ENCODE results near the gene CADM1.

Gene CADM1

DNA sequence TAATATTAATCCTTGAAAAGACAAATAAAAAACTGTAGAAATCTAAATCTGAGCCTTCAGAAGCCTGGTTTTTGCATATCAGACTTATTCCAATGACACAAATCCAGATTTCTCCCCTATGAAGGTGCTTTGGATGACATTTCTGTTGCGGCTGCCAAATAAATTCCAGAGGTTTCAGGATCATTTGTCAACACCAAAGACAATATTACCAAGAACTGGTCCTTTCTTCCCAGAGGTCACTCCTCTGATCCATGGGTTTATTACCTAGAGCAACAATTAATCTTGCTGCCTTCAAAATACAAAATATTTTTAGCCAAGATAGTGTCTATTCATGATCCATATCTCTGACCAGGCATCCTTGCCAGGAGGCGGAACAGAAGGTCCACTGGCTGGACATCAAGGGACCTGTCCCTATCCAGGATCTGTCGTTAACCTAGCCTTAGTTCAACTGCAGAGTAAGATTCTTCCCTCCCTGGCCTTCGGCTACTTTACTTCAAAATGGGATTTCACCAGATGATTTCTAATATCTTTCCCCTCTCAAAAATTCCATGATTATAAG lies 4.9 kb downstream of the CADM1 start:
- H3K4me3 ChIP-seq (ENCODE audit: low read depth, low read length): no peak overlapping the region
- DNase-seq (ENCODE audit: low read depth): no peak
- TF ChIP-seq, protein P1, sequence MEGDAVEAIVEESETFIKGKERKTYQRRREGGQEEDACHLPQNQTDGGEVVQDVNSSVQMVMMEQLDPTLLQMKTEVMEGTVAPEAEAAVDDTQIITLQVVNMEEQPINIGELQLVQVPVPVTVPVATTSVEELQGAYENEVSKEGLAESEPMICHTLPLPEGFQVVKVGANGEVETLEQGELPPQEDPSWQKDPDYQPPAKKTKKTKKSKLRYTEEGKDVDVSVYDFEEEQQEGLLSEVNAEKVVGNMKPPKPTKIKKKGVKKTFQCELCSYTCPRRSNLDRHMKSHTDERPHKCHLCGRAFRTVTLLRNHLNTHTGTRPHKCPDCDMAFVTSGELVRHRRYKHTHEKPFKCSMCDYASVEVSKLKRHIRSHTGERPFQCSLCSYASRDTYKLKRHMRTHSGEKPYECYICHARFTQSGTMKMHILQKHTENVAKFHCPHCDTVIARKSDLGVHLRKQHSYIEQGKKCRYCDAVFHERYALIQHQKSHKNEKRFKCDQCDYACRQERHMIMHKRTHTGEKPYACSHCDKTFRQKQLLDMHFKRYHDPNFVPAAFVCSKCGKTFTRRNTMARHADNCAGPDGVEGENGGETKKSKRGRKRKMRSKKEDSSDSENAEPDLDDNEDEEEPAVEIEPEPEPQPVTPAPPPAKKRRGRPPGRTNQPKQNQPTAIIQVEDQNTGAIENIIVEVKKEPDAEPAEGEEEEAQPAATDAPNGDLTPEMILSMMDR (IDR thresholded peaks at IDR 0.05; ENCODE audit: control insufficient read depth, extremely low read depth, insufficient read depth): no peak

DNA sequence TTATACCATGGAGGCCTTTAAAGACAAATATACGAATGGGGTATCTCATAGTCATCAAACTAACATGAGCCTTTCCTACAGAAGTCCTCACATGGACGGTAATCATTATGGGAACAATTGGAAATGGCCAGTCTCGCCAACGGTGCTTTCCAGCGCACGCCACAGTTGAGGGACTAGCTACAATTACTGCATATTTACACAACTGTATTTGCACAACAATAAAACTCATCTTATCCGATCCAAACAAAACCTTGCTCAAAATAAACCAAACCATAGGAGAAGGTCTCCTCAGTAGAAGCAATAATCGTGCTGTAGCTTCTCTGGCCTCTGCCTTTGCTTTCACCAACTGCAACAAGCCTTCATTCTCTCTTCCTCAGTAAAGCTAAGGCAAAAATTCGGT lies 5.9 kb downstream of the CADM1 start:
- TF ChIP-seq, protein P1 (IDR thresholded peaks at IDR 0.05; ENCODE audit: control insufficient read depth, extremely low read depth, insufficient read depth): no peak
- peak; percentile 59 for DNase-seq (ENCODE audit: low read depth)
- H3K4me3 ChIP-seq (ENCODE audit: low read depth, low read length): peak overlapping the region; percentile 33

DNA sequence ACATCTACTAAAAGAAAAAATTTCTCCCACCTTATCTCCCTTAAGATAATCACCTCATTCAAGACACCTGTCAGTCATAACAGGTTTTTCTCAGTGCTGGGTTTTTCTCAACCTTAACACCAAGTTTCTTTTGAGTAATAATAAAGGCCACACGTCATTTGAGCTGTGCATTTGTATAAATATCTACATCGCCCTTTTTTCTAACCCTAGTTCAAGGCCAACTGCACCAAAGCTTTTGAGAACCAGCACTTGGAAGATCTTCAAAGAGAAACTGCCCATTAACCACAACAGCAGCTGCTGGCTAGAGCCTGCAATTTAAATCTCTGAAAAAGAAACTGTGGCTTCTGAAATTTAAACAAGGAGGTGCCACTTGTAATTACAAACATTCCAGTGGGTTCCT lies 6.9 kb downstream of the CADM1 start:
- no peak for DNase-seq (ENCODE audit: low read depth)
- H3K4me3 ChIP-seq (ENCODE audit: low read depth, low read length): no peak overlapping the region
- TF ChIP-seq, protein P1 (IDR thresholded peaks at IDR 0.05; ENCODE audit: control insufficient read depth, extremely low read depth, insufficient read depth): no peak

DNA sequence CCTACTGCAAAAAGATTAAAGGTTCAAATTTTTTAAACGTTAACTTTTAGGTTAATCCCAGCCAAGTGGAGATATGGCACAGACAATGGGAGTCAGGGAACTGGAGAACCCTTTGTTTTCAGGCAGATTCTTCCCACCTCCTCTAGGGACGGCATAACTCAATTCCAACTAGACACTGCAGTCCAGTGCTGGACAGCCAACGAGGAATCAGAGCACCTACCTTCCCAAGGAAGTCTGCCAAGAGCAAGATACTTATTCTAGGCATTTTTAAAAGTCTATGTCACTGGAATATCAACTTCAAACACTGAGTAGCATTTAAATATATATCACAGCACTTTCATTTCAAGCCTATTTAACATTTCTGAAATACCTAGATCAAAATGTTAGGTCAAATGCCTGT lies 7.3 kb downstream of the CADM1 start:
- no peak overlapping the region for H3K4me3 ChIP-seq (ENCODE audit: low read depth, low read length)
- DNase-seq (ENCODE audit: low read depth): no peak
- TF ChIP-seq, protein P1 (IDR thresholded peaks at IDR 0.05; ENCODE audit: control insufficient read depth, extremely low read depth, insufficient read depth): no peak

DNA sequence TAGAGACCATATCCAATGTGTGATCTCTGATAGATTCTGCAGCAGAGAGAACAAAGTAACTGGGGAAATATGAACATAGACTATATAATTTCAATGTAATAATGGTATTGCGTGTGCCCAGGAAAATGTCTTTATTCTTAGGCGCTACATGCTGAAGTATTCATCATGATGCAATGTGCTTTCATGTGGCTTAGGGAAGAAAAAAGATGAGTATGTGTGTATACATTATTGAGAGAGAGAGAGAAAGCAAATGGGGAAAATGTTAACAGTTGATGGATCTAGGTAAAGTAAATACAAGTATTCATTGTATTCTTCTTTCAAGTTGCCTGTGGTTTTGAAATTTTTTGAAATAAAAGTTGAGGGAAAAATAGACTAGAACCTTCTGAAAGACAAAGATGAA lies 10.3 kb downstream of the CADM1 start:
- no peak overlapping the region for H3K4me3 ChIP-seq (ENCODE audit: low read depth, low read length)
- TF ChIP-seq, protein P1 (IDR thresholded peaks at IDR 0.05; ENCODE audit: control insufficient read depth, extremely low read depth, insufficient read depth): no peak
- no peak for DNase-seq (ENCODE audit: low read depth)

DNA sequence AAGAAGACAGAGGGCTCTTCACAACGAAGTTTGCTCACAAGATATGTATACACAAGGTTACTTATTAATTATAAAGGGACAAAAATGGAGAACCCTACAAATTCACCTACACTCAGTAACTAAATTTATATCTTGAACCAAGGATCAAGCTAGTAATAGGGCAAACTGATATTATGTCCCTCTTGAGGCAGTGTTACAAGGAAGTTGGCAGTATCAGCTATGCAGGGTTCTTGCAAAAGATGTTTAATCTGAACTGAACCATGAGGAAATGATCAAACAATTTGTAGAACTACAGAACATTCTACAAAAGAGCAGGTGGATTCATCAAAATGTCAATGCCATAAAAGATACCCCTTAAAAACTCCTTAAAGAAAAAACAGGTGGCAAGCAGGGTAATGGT lies 10.7 kb downstream of the CADM1 start:
- H3K4me3 ChIP-seq (ENCODE audit: low read depth, low read length): no peak overlapping the region

DNA sequence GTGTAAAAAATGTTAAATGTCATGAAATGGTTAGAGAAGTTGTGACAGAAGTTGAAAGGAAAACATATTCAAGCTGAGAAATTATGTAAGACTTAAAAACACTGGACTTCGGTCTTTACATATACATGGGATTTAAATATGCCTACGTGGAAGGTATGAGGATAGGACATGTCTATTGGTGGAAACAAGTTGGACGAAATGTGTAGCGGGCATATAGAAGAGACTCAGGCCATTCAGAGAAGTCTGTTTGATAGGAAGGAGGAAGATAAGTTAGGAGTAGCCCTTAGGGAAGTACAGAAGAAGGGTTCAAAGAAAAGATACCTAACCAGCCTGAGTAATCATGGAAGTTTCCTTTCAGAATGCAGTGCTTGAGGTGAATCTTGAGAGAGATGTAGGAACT lies 14.7 kb downstream of the CADM1 start:
- H3K4me3 ChIP-seq (ENCODE audit: low read depth, low read length): no peak overlapping the region
- TF ChIP-seq, protein P1 (IDR thresholded peaks at IDR 0.05; ENCODE audit: control insufficient read depth, extremely low read depth, insufficient read depth): no peak
- no peak for DNase-seq (ENCODE audit: low read depth)

More for the DNA sequence above, 10.7 kb downstream of the CADM1 start:
- TF ChIP-seq, protein P1 (IDR thresholded peaks at IDR 0.05; ENCODE audit: control insufficient read depth, extremely low read depth, insufficient read depth): no peak
- DNase-seq (ENCODE audit: low read depth): no peak

Measured in LNCaP clone FGC (cell line).